Neural cell (in vitro differentiated cells): ENCODE results near the gene DNAJC13. TPM values are rescaled to one million over a fixed set of nuclear protein-coding genes. Genes with fewer than 3 reads are reported as not detected.

Source experiments
- H2AFZ ChIP-seq: fragments of 200-600, 300-800 bp; sonication (generic), shearing (Covaris generic); 2 replicates; pipeline ENCODE4 v1.6.0; 2014; ENCODE audit warnings: low read depth, mild to moderate bottlenecking, antibody characterized with exemption, low read length, moderate library complexity
- H3F3A ChIP-seq: fragments of 200-600 bp; shearing (Covaris generic); 2 replicates; pipeline ENCODE4 v1.6.1; 2016; ENCODE audit warnings: mild to moderate bottlenecking, moderate library complexity, mixed read lengths, antibody characterized with exemption, low read length; ENCODE audit not compliant: insufficient read depth, poor library complexity, severe bottlenecking
- H3K27ac ChIP-seq: fragments of 200-600, 300-800 bp; sonication (generic), shearing (Covaris generic); 2 replicates; pipeline ENCODE4 v1.5.1; 2014; ENCODE audit warnings: mild to moderate bottlenecking, low read length, moderate library complexity
- H3K27me3 ChIP-seq: fragments of 300-800, 200-600 bp; sonication (generic), shearing (Covaris generic); 2 replicates; pipeline ENCODE4 v1.6.0; 2014; ENCODE audit warnings: mild to moderate bottlenecking, low read depth, low read length, moderate library complexity; ENCODE audit not compliant: insufficient read depth
- H3K36me3 ChIP-seq: fragments of 300-800, 200-600 bp; sonication (generic), shearing (Covaris generic); 2 replicates; pipeline ENCODE4 v1.5.1; 2014; ENCODE audit warnings: mild to moderate bottlenecking, antibody characterized with exemption, low read length, moderate library complexity; ENCODE audit not compliant: insufficient read depth
- H3K4me2 ChIP-seq: fragments of 300-800, 200-600 bp; sonication (generic), shearing (Covaris generic); 2 replicates; pipeline ENCODE4 v1.6.0; 2014; ENCODE audit warnings: mild to moderate bottlenecking, low read length
- H3K4me3 ChIP-seq: fragments of 300-800, 200-600 bp; sonication (generic), shearing (Covaris generic); 2 replicates; pipeline ENCODE4 v1.5.1; 2014; ENCODE audit warnings: mild to moderate bottlenecking, low read length, moderate library complexity
- H3K79me2 ChIP-seq: fragments of 200-600 bp; shearing (Covaris generic); replicated peaks from 2 replicates; pipeline ENCODE4 v1.6.0; 2014; ENCODE audit warnings: mild to moderate bottlenecking, low read length, moderate library complexity; ENCODE audit not compliant: insufficient read depth
- H3K9ac ChIP-seq: fragments of 300-800, 200-600 bp; sonication (generic), shearing (Covaris generic); 2 replicates; pipeline ENCODE4 v1.6.1; 2016; ENCODE audit warnings: mild to moderate bottlenecking, low read length, mixed read lengths
- H3K9me2 ChIP-seq: fragments of 200-600 bp; shearing (Covaris generic); 2 replicates; pipeline ENCODE4 v1.6.1; 2016; ENCODE audit warnings: mild to moderate bottlenecking, low read length, mixed read lengths; ENCODE audit not compliant: insufficient read depth
- H3K9me3 ChIP-seq: fragments of 200-600, 300-800 bp; sonication (generic), shearing (Covaris generic); 2 replicates; pipeline ENCODE4 v1.6.1; 2016; ENCODE audit warnings: mild to moderate bottlenecking, mixed run types, low read length, moderate library complexity, mixed read lengths
- H4K20me1 ChIP-seq: fragments of 200-600 bp; shearing (Covaris generic); 2 replicates; pipeline ENCODE4 v1.6.1; 2016; ENCODE audit warnings: mild to moderate bottlenecking, mixed run types; ENCODE audit not compliant: insufficient read depth
- EP300 ChIP-seq: fragments of 450-650 bp; conservative IDR thresholded peaks from 2 replicates; pipeline ENCODE4 v1.6.1; 2014; ENCODE audit warnings: antibody characterized with exemption, mild to moderate bottlenecking, moderate library complexity; ENCODE audit not compliant: poor library complexity, severe bottlenecking
- EZH2 ChIP-seq: fragments of 200-600, 300-800 bp; shearing (Covaris generic), sonication (generic); IDR thresholded peaks from 2 replicates; pipeline ENCODE4 v1.6.1; 2014; ENCODE audit warnings: antibody characterized with exemption, low read length, borderline replicate concordance, mild to moderate bottlenecking; ENCODE audit not compliant: insufficient read depth, poor library complexity, severe bottlenecking
- MXI1 ChIP-seq: fragments of 450-650 bp; conservative IDR thresholded peaks from 2 replicates; pipeline ENCODE4 v1.6.1; 2014; ENCODE audit warnings: antibody characterized with exemption, mild to moderate bottlenecking; ENCODE audit not compliant: poor library complexity, severe bottlenecking
- POLR2AphosphoS5 ChIP-seq: IDR thresholded peaks from 2 replicates; pipeline ENCODE4 v1.6.1; 2012
- RAD21 ChIP-seq: fragments of 450-650 bp; conservative IDR thresholded peaks from 2 replicates; pipeline ENCODE4 v1.6.1; 2014; ENCODE audit warnings: antibody characterized with exemption, mild to moderate bottlenecking, moderate library complexity
- SMC3 ChIP-seq: fragments of 450-650 bp; conservative IDR thresholded peaks from 2 replicates; pipeline ENCODE4 v1.6.1; 2014; ENCODE audit warnings: antibody characterized with exemption, mild to moderate bottlenecking, moderate library complexity; ENCODE audit not compliant: poor library complexity
- TAF1 ChIP-seq: IDR thresholded peaks from 2 replicates; pipeline ENCODE4 v1.6.1; 2012; ENCODE audit warnings: low read depth
- polyA plus RNA-seq: library from polyadenylated mRNA; depleted of rRNA; stranded (reverse); fragments of >200 nt; gene quantifications from 2 replicates; pipeline ENCODE4 v1.2.3, GENCODE V29; 2014
- TF ChIP-seq, protein P1 (sequence below): IDR thresholded peaks from 2 replicates; pipeline ENCODE4 v1.6.1; 2012; ENCODE audit warnings: borderline replicate concordance
- TF ChIP-seq, protein P2 (sequence below): fragments of 450-650 bp; IDR thresholded peaks from 2 replicates; pipeline ENCODE4 v1.5.1; 2014; ENCODE audit warnings: antibody characterized with exemption, mild to moderate bottlenecking, moderate library complexity; ENCODE audit not compliant: poor library complexity, severe bottlenecking

DNAJC13 gene
- polyA plus RNA-seq, 1 donor from 2014 or later = 38.4 TPM

DNA sequence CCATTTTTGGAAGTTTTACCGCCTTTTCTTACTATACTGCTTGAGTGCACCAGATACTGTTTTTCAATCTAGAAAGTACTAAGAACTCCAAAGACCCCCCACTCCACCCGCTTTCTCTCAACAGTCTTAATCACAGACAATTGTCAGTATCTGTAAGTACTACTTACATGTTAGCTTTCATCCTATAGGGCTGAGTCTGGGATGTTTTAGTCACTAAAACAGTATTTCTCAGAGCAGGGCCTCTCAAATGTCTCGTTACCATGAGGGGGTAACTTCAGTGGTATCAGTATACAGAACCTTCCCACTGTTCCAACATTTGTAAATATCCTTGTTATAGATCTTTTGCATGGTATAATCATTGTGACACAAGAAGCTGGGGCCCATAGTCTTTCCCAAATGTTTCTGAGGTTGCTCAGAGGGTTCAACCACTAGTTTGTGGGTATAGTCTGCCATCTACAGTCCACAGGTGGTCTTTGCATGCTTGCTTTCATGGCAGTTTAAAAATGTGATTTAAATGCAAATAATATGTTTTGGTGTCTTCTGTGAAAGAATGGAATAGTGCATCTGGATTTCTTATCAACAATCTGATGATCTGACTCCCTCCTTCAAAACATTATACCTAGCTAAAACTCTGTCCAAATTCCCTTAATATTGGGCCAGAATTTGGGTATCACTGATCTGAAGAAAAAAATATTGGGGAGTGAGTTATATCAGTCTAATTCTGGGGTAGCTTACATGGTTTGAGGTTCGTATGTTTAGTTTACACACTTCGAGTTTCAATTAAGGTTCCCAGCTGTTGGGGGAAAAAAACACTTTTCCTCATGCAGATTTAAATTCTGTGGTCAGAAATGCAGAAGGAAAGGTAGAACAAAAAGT is 18.0 kb upstream of the DNAJC13 start:
- no peaks in the 10 kb centered on the region for H3K36me3 ChIP-seq
- no peaks in the 10 kb centered on the region for H3K79me2 ChIP-seq
- TF ChIP-seq, protein P1, sequence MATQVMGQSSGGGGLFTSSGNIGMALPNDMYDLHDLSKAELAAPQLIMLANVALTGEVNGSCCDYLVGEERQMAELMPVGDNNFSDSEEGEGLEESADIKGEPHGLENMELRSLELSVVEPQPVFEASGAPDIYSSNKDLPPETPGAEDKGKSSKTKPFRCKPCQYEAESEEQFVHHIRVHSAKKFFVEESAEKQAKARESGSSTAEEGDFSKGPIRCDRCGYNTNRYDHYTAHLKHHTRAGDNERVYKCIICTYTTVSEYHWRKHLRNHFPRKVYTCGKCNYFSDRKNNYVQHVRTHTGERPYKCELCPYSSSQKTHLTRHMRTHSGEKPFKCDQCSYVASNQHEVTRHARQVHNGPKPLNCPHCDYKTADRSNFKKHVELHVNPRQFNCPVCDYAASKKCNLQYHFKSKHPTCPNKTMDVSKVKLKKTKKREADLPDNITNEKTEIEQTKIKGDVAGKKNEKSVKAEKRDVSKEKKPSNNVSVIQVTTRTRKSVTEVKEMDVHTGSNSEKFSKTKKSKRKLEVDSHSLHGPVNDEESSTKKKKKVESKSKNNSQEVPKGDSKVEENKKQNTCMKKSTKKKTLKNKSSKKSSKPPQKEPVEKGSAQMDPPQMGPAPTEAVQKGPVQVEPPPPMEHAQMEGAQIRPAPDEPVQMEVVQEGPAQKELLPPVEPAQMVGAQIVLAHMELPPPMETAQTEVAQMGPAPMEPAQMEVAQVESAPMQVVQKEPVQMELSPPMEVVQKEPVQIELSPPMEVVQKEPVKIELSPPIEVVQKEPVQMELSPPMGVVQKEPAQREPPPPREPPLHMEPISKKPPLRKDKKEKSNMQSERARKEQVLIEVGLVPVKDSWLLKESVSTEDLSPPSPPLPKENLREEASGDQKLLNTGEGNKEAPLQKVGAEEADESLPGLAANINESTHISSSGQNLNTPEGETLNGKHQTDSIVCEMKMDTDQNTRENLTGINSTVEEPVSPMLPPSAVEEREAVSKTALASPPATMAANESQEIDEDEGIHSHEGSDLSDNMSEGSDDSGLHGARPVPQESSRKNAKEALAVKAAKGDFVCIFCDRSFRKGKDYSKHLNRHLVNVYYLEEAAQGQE = no peak
- TF ChIP-seq SMC3 = peak; percentile 84
- TF ChIP-seq POLR2AphosphoS5 = no peak
- TF ChIP-seq MXI1 = no peak
- TF ChIP-seq EZH2 = no peak
- TF ChIP-seq, protein P2, sequence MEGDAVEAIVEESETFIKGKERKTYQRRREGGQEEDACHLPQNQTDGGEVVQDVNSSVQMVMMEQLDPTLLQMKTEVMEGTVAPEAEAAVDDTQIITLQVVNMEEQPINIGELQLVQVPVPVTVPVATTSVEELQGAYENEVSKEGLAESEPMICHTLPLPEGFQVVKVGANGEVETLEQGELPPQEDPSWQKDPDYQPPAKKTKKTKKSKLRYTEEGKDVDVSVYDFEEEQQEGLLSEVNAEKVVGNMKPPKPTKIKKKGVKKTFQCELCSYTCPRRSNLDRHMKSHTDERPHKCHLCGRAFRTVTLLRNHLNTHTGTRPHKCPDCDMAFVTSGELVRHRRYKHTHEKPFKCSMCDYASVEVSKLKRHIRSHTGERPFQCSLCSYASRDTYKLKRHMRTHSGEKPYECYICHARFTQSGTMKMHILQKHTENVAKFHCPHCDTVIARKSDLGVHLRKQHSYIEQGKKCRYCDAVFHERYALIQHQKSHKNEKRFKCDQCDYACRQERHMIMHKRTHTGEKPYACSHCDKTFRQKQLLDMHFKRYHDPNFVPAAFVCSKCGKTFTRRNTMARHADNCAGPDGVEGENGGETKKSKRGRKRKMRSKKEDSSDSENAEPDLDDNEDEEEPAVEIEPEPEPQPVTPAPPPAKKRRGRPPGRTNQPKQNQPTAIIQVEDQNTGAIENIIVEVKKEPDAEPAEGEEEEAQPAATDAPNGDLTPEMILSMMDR = peak; percentile 92
- TF ChIP-seq RAD21 = peak; percentile 90
- TF ChIP-seq TAF1 = no peak
- TF ChIP-seq EP300 = no peak
- no peak overlapping the region for H3K4me3 ChIP-seq
- no peaks in the 10 kb centered on the region for H3K27me3 ChIP-seq
- H3K4me2 ChIP-seq = no peak overlapping the region
- no peaks in the 10 kb centered on the region for H3F3A ChIP-seq
- no peaks in the 10 kb centered on the region for H3K9me2 ChIP-seq
- H4K20me1 ChIP-seq = no peaks in the 10 kb centered on the region
- H3K27ac ChIP-seq = no peak overlapping the region
- no peak overlapping the region for H2AFZ ChIP-seq
- H3K9me3 ChIP-seq = no peaks in the 10 kb centered on the region
- no peak overlapping the region for H3K9ac ChIP-seq

DNA sequence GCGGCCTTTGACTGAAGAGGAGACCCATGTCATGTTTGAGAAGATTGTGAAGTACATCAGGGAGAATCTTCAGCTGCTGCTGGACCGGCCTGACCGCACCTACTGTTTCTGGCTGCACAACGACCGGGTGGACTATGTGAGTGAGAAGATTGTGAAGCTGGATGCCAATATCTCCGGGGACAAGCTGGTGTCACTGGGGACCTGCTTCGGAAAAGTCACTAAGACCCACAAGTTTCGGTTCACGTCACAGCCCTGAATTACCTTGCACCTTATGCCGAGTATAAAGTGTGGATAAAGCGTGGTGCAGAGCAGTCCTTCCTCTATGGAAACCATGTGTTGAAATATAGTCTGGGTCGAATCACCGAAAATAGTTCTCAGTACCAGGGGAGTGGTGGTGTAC is 16.0 kb upstream of the DNAJC13 start:
- H3K9me3 ChIP-seq = no peaks in the 10 kb centered on the region

More for the DNA sequence above, 16.0 kb upstream of the DNAJC13 start:
- Histone ChIP-seq H3K4me3 (no peak overlapping the region), H2AFZ (no peak overlapping the region), H4K20me1 (no peaks in the 10 kb centered on the region), H3K27ac (no peak overlapping the region), H3K9ac (no peak overlapping the region), H3K36me3 (no peaks in the 10 kb centered on the region), H3K79me2 (no peaks in the 10 kb centered on the region), H3F3A (no peaks in the 10 kb centered on the region), H3K27me3 (no peaks in the 10 kb centered on the region), H3K4me2 (no peak overlapping the region), H3K9me2 (no peaks in the 10 kb centered on the region)
- TF ChIP-seq, protein P1 = no peak
- TF ChIP-seq SMC3 (no peak), MXI1 (no peak), EP300 (no peak), TAF1 (no peak), POLR2AphosphoS5 (no peak), EZH2 (no peak), RAD21 (no peak)
- TF ChIP-seq, protein P2 = no peak
